Upper lobe of left lung (tissue), 4 donors: ENCODE results near the gene RNF166.

Source experiments
- CTCF ChIP-seq, 6 experiments: fragments of 450-650 bp in 4 of 6; fragments of 200-600 bp in 2 of 6; sonication (generic) in 2 of 6; IDR thresholded peaks; one replicate each; pipeline ENCODE4 v1.5.1; 2016 to 2019; ENCODE audit warnings: antibody characterized with exemption in 6 of 6
- POLR2A ChIP-seq, 4 donors: fragments of 450-650 bp; IDR thresholded peaks; one replicate each; pipeline ENCODE4 v1.5.1; 2016 to 2017; ENCODE audit warnings: antibody characterized with exemption in 4 of 4, mild to moderate bottlenecking in 2 of 4

DNA sequence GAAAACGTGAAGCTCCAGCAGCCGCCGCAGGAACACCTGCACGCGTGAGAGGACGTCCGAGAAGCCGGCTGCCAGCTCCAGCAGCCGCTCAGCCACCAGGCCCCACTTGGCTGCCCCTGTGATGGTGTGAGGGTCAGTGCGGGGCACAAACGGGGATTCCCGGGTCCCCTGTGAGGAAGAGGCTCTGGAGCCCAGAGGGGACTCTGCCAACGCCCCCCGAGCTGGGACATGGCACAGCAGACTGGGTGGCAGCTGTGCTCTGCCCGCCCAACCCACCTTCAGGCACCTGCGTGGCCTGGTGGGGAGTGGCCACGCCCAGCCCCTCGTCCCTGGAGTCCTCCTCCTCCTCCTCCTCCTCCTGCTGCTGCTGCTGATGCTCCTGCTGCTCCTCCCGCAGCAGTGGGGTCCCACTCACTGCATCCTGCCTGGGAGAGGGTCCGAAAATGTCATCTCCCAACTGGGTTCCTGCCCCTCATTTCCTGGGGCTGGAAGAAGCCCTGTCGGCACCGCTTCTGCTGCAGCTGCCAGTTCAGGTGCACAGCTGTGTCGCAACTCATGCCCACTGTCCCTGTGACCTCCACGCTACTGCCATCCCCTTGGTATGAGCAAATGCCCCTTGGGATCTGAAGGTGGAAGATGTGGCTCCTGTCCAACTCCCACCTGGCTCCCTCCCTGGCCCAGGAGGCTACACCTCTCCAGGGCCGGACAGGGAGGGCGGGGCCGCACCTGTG lies 27.6 kb upstream of the RNF166 start:
- TF ChIP-seq POLR2A (IDR thresholded peaks at IDR 0.05) (no peak), CTCF (IDR thresholded peaks at IDR 0.05) (no peak)
